Neural progenitor cell (in vitro differentiated cells): Measurements from ENCODE around the gene TIPIN. TPM values are rescaled to one million over a fixed set of nuclear protein-coding genes. Genes with fewer than 3 reads are reported as not detected.
"Not testable (repeated sequence)": the region's sequence is repeated elsewhere in the genome, so short reads cannot be mapped to it uniquely, and the experiment has no call there.

Experiments used
- DNase-seq: peaks from one replicate; pipeline ENCODE4 v3.0.0-alpha.2; 2016; ENCODE audit warnings: low spot score
- H2AFZ ChIP-seq: fragments of 200-600 bp; sonication (generic); replicated peaks from 2 replicates; pipeline ENCODE4 v1.6.1; 2016; ENCODE audit warnings: antibody characterized with exemption
- H3F3A ChIP-seq: fragments of 200-600 bp; sonication (generic); 2 replicates; pipeline ENCODE4 v1.6.1; 2016; ENCODE audit warnings: antibody characterized with exemption, low read depth
- H3K27ac ChIP-seq: fragments of 200-600 bp; sonication (generic); 2 replicates; pipeline ENCODE4 v1.5.1; 2016; ENCODE audit warnings: mild to moderate bottlenecking
- H3K27me3 ChIP-seq: fragments of 200-600 bp; sonication (generic); 2 replicates; pipeline ENCODE4 v1.6.1; 2016; ENCODE audit warnings: mild to moderate bottlenecking, moderate library complexity
- H3K36me3 ChIP-seq: fragments of 200-600 bp; sonication (generic); 2 replicates; pipeline ENCODE4 v1.5.1; 2016
- H3K4me1 ChIP-seq: fragments of 200-600 bp; sonication (generic); 2 replicates; pipeline ENCODE4 v1.6.1; 2016; ENCODE audit warnings: mixed run types
- H3K4me2 ChIP-seq: fragments of 200-600 bp; sonication (generic); 2 replicates; pipeline ENCODE4 v1.6.1; 2016
- H3K4me3 ChIP-seq: fragments of 200-600 bp; sonication (generic); 2 replicates; pipeline ENCODE4 v1.5.1; 2016
- H3K79me2 ChIP-seq: fragments of 200-600 bp; sonication (generic); 2 replicates; pipeline ENCODE4 v1.6.1; 2016; ENCODE audit warnings: low read depth
- H3K9ac ChIP-seq: fragments of 200-600 bp; sonication (generic); 2 replicates; pipeline ENCODE4 v1.6.1; 2016
- H3K9me3 ChIP-seq: fragments of 200-600 bp; sonication (generic); 2 replicates; pipeline ENCODE4 v1.5.1; 2016; ENCODE audit warnings: low read depth
- H4K20me1 ChIP-seq: fragments of 200-600 bp; sonication (generic); 2 replicates; pipeline ENCODE4 v1.6.1; 2016; ENCODE audit warnings: low read depth
- H3K27ac Mint-ChIP-seq: 3 replicates; pipeline ENCODE4 v1.8.0; 2021; ENCODE audit warnings: mixed read lengths
- H3K27me3 Mint-ChIP-seq: 2 replicates; pipeline ENCODE4 v1.8.0; 2022; ENCODE audit warnings: low read depth, mild to moderate bottlenecking, inconsistent platforms, moderate library complexity, mixed read lengths; ENCODE audit not compliant: insufficient read depth
- H3K36me3 Mint-ChIP-seq: 3 replicates; pipeline ENCODE4 v1.8.0; 2021; ENCODE audit warnings: mixed read lengths
- H3K4me1 Mint-ChIP-seq: 3 replicates; pipeline ENCODE4 v1.8.0; 2021; ENCODE audit warnings: mixed read lengths
- H3K4me3 Mint-ChIP-seq: 3 replicates; pipeline ENCODE4 v1.8.0; 2021; ENCODE audit warnings: mild to moderate bottlenecking, moderate library complexity, mixed read lengths
- H3K9me3 Mint-ChIP-seq: 3 replicates; pipeline ENCODE4 v1.8.0; 2020; ENCODE audit warnings: mixed read lengths
- EZH2 ChIP-seq: fragments of 200-600 bp; sonication (generic); IDR thresholded peaks from 2 replicates; pipeline ENCODE4 v1.6.1; 2017; ENCODE audit warnings: antibody characterized with exemption, mild to moderate bottlenecking, moderate library complexity
- EZH2phosphoT487 ChIP-seq: fragments of 200-600 bp; sonication (generic); IDR thresholded peaks from 2 replicates; pipeline ENCODE4 v1.6.1; 2017; ENCODE audit warnings: antibody characterized with exemption
- total RNA-seq: library from RNA; depleted of rRNA; stranded (reverse); fragments of >200 nt; gene quantifications from 2 replicates; pipeline ENCODE4 v1.2.3, GENCODE V29; 2015; ENCODE audit warnings: low replicate concordance
- TF ChIP-seq, protein P1 (sequence below): fragments of 200-600 bp; sonication (generic); IDR thresholded peaks from 2 replicates; pipeline ENCODE4 v1.5.1; 2017; ENCODE audit warnings: antibody characterized with exemption, mild to moderate bottlenecking

The TIPIN gene
- total RNA-seq, 1 donor from 2014 or later, result 28.9 TPM

DNA sequence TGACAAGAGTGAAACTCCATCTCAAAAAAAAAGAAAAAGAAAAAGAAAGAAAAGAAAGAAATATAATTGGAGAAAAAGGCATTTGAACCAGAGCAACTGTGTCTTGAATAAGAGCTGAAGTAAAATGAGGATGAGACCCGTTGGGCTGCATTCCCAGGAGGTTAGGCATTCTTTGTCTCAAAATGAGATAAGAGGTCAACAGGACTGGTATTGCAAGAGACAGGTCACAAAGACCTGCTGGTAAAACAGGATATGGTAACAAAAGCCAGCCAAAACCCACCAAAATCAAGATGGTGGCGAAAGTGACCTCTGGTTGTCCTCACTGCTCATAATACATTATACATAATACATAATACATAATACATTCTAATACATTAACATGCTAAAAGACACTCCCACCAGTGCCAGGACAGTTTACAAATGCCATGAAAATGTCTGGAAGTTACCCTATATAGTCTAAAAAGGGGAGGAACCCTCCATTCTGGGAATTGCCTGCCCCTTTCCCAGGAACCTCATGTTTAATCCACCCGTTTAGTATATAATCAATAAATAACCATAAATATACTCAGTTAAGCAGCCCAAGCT is 8.6 kb upstream of the TIPIN start:
- no peaks in the 10 kb centered on the region for H3K9me3 Mint-ChIP-seq
- Histone ChIP-seq H2AFZ (no peak overlapping the region), H3K9me3 (no peaks in the 10 kb centered on the region), H4K20me1 (no peaks in the 10 kb centered on the region), H3K27me3 (no peaks in the 10 kb centered on the region), H3K4me3 (no peak overlapping the region), H3K36me3 (no peaks in the 10 kb centered on the region), H3K27ac (no peak overlapping the region), H3K4me2 (no peak overlapping the region), H3K4me1 (no peaks in the 10 kb centered on the region), H3K79me2 (no peaks in the 10 kb centered on the region), H3K9ac (no peak overlapping the region), H3F3A (peaks cover 3% of the 10 kb centered on the region)
- no peak for DNase-seq
- no peaks in the 10 kb centered on the region for H3K36me3 Mint-ChIP-seq
- H3K4me1 Mint-ChIP-seq, result peaks cover under 1% of the 10 kb centered on the region
- TF ChIP-seq EZH2 (no peak), EZH2phosphoT487 (no peak)
- TF ChIP-seq, protein P1, sequence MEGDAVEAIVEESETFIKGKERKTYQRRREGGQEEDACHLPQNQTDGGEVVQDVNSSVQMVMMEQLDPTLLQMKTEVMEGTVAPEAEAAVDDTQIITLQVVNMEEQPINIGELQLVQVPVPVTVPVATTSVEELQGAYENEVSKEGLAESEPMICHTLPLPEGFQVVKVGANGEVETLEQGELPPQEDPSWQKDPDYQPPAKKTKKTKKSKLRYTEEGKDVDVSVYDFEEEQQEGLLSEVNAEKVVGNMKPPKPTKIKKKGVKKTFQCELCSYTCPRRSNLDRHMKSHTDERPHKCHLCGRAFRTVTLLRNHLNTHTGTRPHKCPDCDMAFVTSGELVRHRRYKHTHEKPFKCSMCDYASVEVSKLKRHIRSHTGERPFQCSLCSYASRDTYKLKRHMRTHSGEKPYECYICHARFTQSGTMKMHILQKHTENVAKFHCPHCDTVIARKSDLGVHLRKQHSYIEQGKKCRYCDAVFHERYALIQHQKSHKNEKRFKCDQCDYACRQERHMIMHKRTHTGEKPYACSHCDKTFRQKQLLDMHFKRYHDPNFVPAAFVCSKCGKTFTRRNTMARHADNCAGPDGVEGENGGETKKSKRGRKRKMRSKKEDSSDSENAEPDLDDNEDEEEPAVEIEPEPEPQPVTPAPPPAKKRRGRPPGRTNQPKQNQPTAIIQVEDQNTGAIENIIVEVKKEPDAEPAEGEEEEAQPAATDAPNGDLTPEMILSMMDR, result no peak
- H3K27me3 Mint-ChIP-seq, result peaks cover 2% of the 10 kb centered on the region
- H3K27ac Mint-ChIP-seq, result no peak overlapping the region
- no peak overlapping the region for H3K4me3 Mint-ChIP-seq

DNA sequence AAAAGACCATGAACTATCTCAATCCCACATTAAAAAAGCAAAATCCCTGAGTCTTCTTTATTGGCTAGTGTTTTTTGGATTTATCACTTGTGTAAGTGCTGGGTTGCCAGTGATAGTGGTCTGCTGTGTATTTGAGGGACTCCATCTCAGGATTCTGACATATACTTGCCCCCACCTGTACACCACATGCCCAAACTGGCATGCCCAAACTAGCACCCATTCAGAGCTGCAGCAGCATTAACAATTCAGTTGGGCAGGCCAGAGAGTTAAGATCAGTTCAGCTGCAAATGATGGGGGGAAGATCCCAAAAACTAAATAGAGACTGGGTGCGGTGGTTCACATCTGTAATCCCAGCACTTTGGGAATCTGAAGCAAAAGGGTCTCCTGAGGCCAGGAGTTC is 6.3 kb upstream of the TIPIN start:
- Mint-ChIP-seq H3K27ac (no peak overlapping the region), H3K4me1 (no peaks in the 10 kb centered on the region)
- no peaks in the 10 kb centered on the region for H3K36me3 ChIP-seq

DNA sequence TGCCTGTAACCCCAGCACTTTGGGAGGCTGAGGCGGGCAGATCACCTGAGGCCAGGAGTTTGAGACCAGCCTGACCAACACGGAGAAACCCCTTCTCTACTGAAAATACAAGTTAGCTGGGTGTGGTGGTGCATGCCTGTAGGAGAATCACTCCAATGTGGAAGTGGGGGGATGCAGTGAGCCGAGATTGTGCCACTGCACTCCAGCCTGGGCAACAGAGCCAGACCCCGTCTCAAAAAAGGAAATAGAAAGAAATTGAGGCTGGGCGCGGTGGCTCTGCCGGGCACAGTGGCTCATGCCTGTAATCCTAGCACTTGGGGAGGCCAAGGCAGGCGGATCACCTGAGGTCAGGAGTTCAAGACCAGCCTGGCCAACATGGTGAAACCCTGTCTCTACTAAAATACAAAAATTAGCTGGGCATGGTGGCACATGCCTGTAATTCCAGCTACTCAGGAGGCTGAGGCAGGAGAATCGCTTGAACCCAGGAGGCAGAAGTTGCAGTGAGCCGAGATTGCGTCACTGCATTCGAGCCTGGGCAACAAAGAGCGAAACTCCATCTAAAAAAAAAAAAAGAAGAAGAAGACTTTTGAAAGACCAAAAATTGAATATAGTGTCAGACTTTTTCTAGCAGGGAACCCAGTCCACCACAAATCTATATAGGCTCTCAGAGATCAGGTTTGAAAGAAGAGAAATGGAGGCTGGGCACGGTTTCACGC is 5.4 kb upstream of the TIPIN start:
- not testable (repeated sequence) for H3K9me3 ChIP-seq, H3K27ac Mint-ChIP-seq, H3K4me3 Mint-ChIP-seq, H3K27me3 ChIP-seq, H4K20me1 ChIP-seq, H3F3A ChIP-seq, H3K4me1 ChIP-seq, H3K4me3 ChIP-seq, DNase-seq, H3K27me3 Mint-ChIP-seq, H3K36me3 ChIP-seq, H3K9me3 Mint-ChIP-seq, H3K9ac ChIP-seq, H3K36me3 Mint-ChIP-seq, H3K27ac ChIP-seq, H2AFZ ChIP-seq, H3K4me1 Mint-ChIP-seq, H3K79me2 ChIP-seq, H3K4me2 ChIP-seq

More for the DNA sequence above, 6.3 kb upstream of the TIPIN start:
- H3K9ac ChIP-seq, result no peak overlapping the region
- no peak overlapping the region for H3K27ac ChIP-seq
- H3K4me2 ChIP-seq, result no peak overlapping the region
- no peaks in the 10 kb centered on the region for H3K9me3 ChIP-seq
- no peaks in the 10 kb centered on the region for H3F3A ChIP-seq
- no peaks in the 10 kb centered on the region for H3K4me1 ChIP-seq
- H3K79me2 ChIP-seq, result no peaks in the 10 kb centered on the region
- peaks cover 5% of the 10 kb centered on the region for H3K27me3 Mint-ChIP-seq
- H3K36me3 Mint-ChIP-seq, result no peaks in the 10 kb centered on the region
- no peaks in the 10 kb centered on the region for H3K9me3 Mint-ChIP-seq
- H3K27me3 ChIP-seq, result no peaks in the 10 kb centered on the region
- H4K20me1 ChIP-seq, result no peaks in the 10 kb centered on the region
- H3K4me3 ChIP-seq, result no peak overlapping the region
- no peak for DNase-seq
- H2AFZ ChIP-seq, result no peak overlapping the region
- TF ChIP-seq EZH2phosphoT487, result no peak
- TF ChIP-seq, protein P1, result no peak
- TF ChIP-seq EZH2, result no peak
- no peak overlapping the region for H3K4me3 Mint-ChIP-seq

DNA sequence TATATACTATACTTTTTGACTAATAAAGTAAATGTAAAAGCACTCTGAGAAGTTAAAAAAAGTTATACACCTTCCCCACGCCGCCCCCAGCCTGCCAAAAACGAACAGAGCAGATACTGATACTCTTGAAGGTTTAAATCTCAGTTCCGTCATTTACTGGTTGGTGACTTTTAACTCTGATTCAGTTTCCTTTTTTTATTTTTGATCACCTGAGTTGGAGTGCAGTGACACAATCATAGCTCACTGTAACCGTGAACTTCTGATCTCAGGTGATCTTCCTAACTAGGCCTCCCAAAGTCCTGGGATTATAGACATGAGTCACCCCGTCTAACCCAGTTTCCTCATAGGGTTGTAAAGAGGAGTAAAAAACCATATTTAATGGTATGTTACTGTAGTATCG is 3.3 kb upstream of the TIPIN start:
- H3K4me1 ChIP-seq, result peaks cover 5% of the 10 kb centered on the region
- no peak overlapping the region for H3K27ac Mint-ChIP-seq
- no peaks in the 10 kb centered on the region for H3K9me3 Mint-ChIP-seq

More for the DNA sequence above, 3.3 kb upstream of the TIPIN start:
- Mint-ChIP-seq H3K27me3 (peaks cover 12% of the 10 kb centered on the region), H3K4me1 (peaks cover 13% of the 10 kb centered on the region), H3K36me3 (no peaks in the 10 kb centered on the region), H3K4me3 (no peak overlapping the region)
- H3K4me2 ChIP-seq, result no peak overlapping the region
- H3K36me3 ChIP-seq, result no peaks in the 10 kb centered on the region
- peaks cover 9% of the 10 kb centered on the region for H3F3A ChIP-seq
- no peak for TF ChIP-seq EZH2phosphoT487
- no peak overlapping the region for H2AFZ ChIP-seq
- DNase-seq, result no peak
- H3K27ac ChIP-seq, result no peak overlapping the region
- no peak overlapping the region for H3K9ac ChIP-seq
- no peaks in the 10 kb centered on the region for H3K9me3 ChIP-seq
- H3K4me3 ChIP-seq, result no peak overlapping the region
- no peaks in the 10 kb centered on the region for H4K20me1 ChIP-seq
- no peaks in the 10 kb centered on the region for H3K27me3 ChIP-seq
- H3K79me2 ChIP-seq, result peaks cover 16% of the 10 kb centered on the region
